Spleen (tissue), 7 donors: ENCODE results near the gene ARL11.

Source experiments
- POLR2AphosphoS5 ChIP-seq, 3 donors: sonication (generic); formaldehyde crosslinking; IDR thresholded peaks; one replicate each; pipeline ENCODE4 v1.5.1; 2017; ENCODE audit warnings: antibody characterized with exemption in 3 of 3
- TF ChIP-seq, protein P1 (sequence below), 11 experiments: fragments of 200-600 bp in 7 of 11; fragments of 450-650 bp in 4 of 11; sonication (generic) in 4 of 11; IDR thresholded peaks in 8 of 11; conservative IDR thresholded peaks in 3 of 11; 1 replicate in 7 of 11; 2 replicates in 4 of 11; pipeline versions ENCODE4 v1.4.0 to v1.8.0; 2016 to 2021; ENCODE audit warnings: antibody characterized with exemption in 11 of 11, inconsistent platforms in 4 of 11, mild to moderate bottlenecking in 1 of 11
- donor health status: DM: no; HTN: no; CAD: no; lungs with moderate emphysema.
- donor health status: DM: no; HTN: no; CAD: no.
- donor health status: DM: no; HTN: no; CAD: no.

DNA sequence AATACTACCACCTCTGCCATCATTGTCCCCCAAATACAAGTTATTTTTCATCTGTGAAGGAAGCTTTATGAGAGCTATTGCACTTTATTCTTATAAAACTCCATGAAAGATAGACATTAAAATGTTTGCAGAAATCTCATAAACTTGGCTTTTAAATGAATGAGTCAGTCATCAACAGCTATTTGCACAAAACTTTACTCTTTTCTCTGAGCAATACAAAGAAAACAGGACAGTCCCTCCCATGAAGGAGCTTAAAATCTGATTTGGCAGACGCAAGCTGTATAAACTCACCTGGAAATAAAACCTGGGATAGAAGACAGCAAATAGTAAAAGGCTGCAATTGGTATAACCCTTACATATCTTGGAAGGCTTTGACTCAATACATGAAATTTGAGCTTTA, 26.3 kb upstream of the ARL11 start:
- TF ChIP-seq, protein P1, sequence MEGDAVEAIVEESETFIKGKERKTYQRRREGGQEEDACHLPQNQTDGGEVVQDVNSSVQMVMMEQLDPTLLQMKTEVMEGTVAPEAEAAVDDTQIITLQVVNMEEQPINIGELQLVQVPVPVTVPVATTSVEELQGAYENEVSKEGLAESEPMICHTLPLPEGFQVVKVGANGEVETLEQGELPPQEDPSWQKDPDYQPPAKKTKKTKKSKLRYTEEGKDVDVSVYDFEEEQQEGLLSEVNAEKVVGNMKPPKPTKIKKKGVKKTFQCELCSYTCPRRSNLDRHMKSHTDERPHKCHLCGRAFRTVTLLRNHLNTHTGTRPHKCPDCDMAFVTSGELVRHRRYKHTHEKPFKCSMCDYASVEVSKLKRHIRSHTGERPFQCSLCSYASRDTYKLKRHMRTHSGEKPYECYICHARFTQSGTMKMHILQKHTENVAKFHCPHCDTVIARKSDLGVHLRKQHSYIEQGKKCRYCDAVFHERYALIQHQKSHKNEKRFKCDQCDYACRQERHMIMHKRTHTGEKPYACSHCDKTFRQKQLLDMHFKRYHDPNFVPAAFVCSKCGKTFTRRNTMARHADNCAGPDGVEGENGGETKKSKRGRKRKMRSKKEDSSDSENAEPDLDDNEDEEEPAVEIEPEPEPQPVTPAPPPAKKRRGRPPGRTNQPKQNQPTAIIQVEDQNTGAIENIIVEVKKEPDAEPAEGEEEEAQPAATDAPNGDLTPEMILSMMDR (IDR thresholded peaks at IDR 0.05 in 8 of 11, conservative IDR thresholded peaks at IDR 0.05 in 3 of 11) = no peak
- no peak for TF ChIP-seq POLR2AphosphoS5 (IDR thresholded peaks at IDR 0.05)
